NB4 (cell line): ENCODE measurements around the gene GREB1.

Source experiments
- DNase-seq: peaks from one replicate; pipeline ENCODE4 v3.0.0; 2010; ENCODE audit warnings: low read depth
- H3K4me3 ChIP-seq: one replicate; pipeline ENCODE4 v1.5.1; 2011; ENCODE audit warnings: mild to moderate bottlenecking, low read depth, low read length, moderate library complexity
- MYC ChIP-seq: IDR thresholded peaks from 2 replicates; pipeline ENCODE4 v1.6.1; 2011; ENCODE audit warnings: low read depth, low read length
- POLR2A ChIP-seq: IDR thresholded peaks from 2 replicates; pipeline ENCODE4 v1.6.1; 2011; ENCODE audit warnings: mild to moderate bottlenecking; ENCODE audit not compliant: insufficient read length; ENCODE audit errors: extremely low read depth
- TF ChIP-seq, protein P1 (sequence below): IDR thresholded peaks from one replicate; pipeline ENCODE4 v1.5.1; 2012; ENCODE audit warnings: low read depth, low read length
- TF ChIP-seq, protein P2 (sequence below): IDR thresholded peaks from 2 replicates; pipeline ENCODE4 v1.6.1; 2011; ENCODE audit warnings: low read depth, low read length

The GREB1 gene

DNA sequence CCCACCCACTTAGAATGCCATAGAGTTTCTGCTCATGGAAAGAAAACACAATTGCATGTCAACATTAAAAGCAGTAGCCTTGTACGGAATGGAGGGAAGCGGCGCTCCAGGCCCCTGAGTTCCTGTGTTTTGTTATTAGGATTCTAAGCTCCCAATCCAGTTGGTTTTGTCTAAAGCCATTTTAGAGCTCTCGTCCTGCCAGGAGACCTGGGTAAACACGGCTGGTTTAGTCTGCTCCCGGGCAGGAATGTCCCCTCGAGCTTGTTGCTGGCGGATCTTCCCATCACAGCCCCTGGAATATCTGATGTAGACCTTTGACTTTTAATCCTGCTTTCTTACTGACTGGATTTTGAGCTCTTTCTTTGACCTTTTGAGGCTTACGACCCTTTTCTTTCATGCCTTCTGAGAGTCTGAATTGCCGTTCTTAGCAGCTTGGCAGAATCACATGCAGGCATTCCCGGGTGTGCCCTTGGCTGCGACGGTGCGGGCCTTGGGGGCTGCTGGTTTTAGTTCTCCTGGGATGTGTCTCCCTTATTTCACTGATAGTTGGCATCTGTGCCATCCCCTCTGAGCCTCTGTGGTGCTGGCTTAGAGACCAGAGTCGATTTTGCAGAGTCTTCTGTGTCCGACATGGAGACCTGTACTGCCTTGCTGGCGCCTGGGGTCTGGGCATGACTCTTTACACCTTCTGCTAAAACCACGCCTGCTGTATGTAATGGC lies 25.4 kb downstream of the GREB1 start:
- no peak overlapping the region for H3K4me3 ChIP-seq
- DNase-seq, result no peak
- TF ChIP-seq, protein P1, sequence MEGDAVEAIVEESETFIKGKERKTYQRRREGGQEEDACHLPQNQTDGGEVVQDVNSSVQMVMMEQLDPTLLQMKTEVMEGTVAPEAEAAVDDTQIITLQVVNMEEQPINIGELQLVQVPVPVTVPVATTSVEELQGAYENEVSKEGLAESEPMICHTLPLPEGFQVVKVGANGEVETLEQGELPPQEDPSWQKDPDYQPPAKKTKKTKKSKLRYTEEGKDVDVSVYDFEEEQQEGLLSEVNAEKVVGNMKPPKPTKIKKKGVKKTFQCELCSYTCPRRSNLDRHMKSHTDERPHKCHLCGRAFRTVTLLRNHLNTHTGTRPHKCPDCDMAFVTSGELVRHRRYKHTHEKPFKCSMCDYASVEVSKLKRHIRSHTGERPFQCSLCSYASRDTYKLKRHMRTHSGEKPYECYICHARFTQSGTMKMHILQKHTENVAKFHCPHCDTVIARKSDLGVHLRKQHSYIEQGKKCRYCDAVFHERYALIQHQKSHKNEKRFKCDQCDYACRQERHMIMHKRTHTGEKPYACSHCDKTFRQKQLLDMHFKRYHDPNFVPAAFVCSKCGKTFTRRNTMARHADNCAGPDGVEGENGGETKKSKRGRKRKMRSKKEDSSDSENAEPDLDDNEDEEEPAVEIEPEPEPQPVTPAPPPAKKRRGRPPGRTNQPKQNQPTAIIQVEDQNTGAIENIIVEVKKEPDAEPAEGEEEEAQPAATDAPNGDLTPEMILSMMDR, result no peak
- TF ChIP-seq MYC (no peak), POLR2A (no peak)
- TF ChIP-seq, protein P2, sequence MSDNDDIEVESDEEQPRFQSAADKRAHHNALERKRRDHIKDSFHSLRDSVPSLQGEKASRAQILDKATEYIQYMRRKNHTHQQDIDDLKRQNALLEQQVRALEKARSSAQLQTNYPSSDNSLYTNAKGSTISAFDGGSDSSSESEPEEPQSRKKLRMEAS, result no peak

DNA sequence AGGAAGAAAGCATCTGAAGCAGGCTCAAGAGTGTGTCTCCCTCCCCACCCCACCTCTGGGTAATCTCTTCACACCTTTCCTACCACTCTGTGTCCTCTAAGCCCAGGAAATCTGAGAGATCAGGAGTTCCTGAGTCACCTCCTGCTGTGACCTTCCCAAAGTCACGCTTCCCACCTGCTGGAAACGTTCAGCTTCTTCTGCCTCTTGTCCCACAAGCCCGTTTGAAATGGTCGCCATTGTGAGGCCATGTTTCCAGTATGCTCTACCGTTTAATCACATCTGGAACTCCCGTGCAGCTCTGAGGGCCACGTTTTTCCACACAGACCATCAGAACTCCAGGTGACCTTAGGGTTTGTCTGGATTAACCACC lies 25.9 kb downstream of the GREB1 start:
- H3K4me3 ChIP-seq, result no peak overlapping the region
- TF ChIP-seq, protein P2, result no peak
- TF ChIP-seq, protein P1, result no peak
- TF ChIP-seq MYC, result no peak
- no peak for TF ChIP-seq POLR2A
- no peak for DNase-seq

- TF ChIP-seq, protein P2, result no peak
- no peak for TF ChIP-seq POLR2A
- TF ChIP-seq, protein P1, result no peak
- TF ChIP-seq MYC, result no peak
- H3K4me3 ChIP-seq, result no peak overlapping the region
- DNase-seq, result no peak
Measured at GRCh38 chr2:11560806-11561205, 27.0 kb downstream of the GREB1 start.

GRCh38 chr2:11562011-11562410 lies 28.2 kb downstream of the GREB1 start:
- TF ChIP-seq, protein P2, result no peak
- TF ChIP-seq MYC (no peak), POLR2A (no peak)
- TF ChIP-seq, protein P1, result no peak
- peak; percentile 28 for DNase-seq
- H3K4me3 ChIP-seq, result no peak overlapping the region

GRCh38 chr2:11562476-11562875 lies 28.6 kb downstream of the GREB1 start:
- DNase-seq, result no peak
- TF ChIP-seq, protein P1, result no peak
- no peak for TF ChIP-seq MYC
- TF ChIP-seq, protein P2, result no peak
- TF ChIP-seq POLR2A, result no peak
- no peak overlapping the region for H3K4me3 ChIP-seq
